Activated CD8-positive, alpha-beta memory T cell treated with anti-CD3 and anti-CD28 coated beads, Interleukin-2, amount 50 U/mL, for 1 hour (primary cell): ENCODE data around the gene FAM117A.
A peak's percentile ranks its signal among the peaks of the same experiment; 100 is the strongest.

ENCODE experiments used
- DNase-seq: peaks from one replicate; pipeline ENCODE4 v3.0.0-alpha.2; 2020; ENCODE audit errors: extremely low read depth

Gene FAM117A

DNA sequence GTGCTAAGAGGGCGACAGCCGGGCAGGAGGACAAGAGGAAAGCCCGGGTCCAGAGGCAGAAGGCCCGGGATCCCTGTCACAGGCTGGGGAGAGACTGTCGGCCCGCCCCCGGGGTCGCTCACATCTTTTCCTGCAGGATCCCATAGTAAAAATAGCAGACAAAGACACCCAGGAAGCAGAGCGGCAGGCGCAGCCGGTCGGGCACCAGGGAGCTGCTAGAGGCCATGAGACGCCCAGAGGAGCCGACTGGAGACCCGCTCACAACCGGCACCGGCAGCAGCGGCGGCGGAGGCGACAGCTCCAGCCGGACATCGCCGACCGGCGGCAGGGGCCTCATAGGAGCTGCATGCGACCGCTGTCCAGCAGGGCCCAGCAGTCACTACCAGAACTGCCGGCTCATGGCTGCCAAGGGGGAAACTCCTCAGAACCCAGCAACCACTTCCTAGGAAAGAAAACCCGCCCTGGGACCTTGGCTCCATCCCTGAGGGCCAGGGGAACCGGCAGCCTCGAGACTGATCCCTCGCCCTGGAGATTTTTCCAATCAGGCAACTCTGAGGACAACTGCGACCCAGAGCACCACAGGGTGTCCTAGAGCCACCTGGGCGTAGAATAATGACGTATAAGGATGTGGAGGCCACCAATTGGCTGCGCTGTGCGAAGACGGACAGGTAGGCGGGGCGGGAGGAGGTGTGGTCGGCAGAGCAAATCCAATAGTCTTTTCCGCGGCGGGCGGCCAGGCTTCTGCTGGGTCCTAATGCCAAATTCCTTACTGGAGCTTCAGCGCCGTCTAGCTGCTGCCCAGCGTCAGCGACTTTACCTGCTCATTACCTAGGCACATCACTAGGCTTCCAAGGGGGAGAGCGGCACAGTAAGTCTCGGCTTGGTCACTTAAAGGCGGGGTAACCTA is 56.1 kb downstream of the FAM117A start, which contains the start of gene SLC35B1:
Gene SLC35B1 (minus strand): TSS at position 357 of the 907 bp plus-strand sequence. CDS start 131 bp downstream, at position 226.
- peak; percentile 98 for DNase-seq

DNA sequence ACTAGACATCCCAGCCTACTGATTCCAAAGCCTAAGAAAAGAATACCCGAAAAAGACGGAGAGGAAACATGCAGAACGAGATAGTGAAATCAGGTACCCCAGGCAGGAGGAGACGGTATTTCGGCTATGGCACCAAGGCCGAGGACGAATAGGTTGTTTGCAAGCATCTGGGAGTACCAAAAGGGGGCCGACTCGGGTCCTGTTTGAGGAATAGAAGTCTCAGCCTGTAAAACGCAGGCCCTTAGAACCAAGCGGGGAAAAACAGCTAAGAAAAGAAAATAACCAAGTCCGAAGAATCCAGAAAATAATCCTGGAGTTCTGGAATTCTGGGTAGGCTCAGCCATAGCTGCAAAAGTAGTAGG is 56.7 kb downstream of the FAM117A start:
- no peak for DNase-seq

DNA sequence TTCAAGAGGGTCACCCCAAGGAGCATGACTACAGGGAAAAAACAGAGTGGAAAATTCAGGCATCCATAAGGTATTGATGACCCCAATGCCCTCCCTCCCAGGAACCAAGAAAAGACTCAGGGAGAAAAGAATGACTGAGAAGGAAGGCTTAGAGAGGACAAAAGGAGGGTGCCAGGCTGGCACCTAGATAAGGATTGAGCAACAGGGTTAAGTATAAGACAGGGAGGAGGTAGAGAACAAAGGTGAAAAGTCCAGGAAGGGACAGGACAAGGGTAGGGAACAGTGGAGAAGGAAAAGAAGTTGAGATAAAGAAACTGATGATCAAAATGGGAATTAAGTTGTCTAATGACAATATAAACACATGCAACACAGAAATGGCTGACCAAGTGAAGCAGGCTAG is 58.7 kb downstream of the FAM117A start:
- no peak for DNase-seq

DNA sequence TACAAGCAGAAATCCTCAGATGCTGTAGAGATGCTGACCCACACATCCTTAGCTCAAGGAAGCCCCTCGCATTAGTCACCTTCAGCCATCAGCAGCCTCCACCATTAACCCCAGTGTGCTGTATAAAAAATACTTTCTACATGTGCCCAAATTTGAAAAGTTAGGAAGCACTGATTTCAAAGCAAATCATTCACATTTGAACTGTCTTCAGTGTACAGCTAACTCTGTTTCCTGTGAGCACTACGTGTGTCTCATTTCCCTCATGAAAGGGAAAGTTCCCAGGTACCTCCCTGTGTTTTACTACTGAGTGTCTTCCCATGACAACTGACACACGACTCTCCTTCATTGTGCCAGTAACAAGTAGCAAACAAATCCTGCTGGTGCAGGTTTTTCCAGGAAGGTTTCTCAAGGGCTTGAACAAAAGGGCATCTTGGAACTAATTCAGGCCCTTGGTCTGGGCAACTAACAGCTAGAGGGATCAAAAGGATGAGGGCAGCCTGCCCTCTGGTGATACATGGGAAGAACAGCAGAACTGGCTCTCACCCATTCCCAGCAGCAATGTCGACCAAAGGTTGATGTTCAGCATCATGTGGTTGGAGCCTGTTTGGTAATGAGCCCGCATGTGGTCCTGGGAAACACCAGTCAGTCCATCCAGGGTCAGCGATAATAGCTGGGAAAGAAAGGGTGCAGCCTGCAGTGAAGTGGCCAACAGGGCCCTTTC is 60.2 kb downstream of the FAM117A start:
- no peak for DNase-seq

DNA sequence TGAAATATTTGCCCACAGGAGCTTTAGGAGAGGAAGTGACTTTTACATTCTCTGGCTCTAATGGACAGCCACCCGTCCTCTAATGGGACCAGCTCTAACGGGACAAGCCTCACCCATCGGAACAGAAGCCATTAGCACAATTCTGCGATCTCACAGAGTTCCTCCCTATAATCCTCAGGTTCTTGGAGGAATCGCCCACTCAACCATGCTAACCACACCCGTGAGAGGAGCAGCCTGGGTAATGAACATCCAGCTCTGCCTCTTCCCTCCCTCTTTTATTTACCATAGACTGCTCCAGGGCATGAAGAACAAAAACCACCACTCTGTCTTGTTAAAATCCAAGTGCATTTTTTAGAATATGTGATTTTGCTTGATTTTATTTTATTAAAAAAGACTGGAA is 63.0 kb downstream of the FAM117A start:
- DNase-seq, result no peak

DNA sequence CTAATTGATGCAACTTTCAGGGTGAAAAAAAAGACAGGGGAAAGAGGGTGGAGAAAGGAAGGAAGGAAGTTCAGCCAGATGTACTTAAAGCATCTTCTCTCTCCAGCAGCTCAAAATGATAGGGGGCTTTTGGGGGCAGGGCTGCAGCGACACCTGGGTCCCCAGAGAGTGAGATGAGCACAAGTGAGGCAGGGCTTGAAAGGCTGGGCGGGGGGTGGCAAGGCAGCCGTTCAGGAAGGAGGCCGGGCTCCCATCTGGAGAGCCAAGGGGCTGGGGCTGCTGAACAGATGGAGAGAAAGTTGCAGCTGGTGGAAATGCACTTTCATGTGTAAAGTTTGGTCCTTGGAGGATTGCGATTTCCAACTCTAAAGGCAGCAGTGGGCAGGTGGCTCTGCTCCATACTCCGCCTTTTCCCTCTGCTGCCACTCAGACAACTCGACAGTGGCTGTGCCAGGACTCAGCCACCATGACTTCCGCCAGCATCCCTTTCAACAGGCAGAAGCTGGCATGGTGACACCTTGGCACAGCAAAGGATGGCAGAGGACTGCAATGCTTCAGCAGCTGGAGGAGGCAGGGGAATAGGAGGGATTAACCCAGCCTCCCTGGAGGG is 63.9 kb downstream of the FAM117A start:
- no peak for DNase-seq

DNA sequence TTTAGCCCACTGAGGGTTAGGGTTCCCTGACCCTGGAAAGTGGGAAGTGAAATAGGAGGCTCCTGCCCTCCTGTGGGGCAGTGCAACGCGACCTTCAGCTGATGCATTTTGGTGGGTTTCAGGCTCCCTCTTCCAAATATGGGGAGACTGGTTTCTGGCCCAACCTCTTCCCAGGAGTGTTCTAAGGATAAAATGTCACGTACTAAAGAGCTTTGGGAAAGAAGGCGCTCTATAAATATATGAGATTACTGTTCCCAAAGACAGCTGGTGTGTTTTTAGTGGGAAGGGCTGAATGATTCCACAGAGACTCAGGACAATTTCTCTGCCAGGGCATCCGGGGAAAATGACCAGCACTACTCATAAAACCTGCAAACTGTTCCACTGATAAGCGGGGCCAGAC is 65.9 kb downstream of the FAM117A start:
- no peak for DNase-seq

DNA sequence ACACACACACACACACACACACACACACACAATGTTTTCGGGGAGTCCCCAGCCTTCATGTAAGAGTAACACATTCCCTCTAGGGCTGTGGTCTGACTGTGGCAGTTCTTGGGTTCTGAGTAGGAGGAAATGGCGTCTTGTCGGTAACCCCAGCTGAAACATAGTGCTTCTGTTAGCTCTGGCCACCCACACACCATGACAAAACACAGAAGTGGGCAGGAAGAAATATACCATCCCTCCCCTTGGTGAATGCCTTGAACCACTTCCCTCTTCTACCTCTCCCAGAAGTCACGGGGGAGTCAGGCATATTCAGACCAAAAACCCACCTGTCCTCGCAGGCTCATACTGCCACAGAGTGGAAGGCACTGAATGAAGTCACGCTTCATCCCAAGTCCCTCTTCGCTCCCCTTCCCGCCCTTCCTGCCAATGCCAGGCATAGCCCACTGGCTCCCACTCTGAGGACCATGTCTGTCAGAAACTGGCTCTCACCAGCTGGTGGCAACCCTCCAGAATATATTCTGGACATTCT is 67.6 kb downstream of the FAM117A start:
- DNase-seq, result peak; percentile 51

DNA sequence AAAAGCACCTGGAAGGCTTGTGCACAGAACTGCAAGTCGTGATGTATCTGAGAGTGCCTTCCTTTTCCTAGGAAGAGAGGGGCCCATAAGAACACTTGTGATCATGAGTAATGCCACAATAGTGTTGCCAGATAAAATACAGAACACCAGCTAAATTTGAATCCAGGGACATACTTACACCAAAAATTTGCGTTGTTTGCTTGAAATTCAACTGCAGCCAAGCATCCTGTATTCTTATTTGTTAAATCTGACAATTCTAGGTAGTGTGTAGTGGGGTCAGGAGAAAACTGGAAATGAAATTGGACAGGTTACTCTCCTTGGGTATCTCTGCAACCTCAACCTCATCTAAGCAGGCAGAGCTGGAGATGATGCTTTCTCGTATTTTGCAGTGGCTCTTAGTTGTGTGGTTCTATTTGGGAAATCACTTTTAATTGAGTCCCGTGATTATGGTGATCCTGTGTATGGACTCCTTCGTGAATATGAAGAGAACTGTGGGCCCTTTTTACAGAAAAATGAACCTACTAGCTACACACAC is 68.2 kb downstream of the FAM117A start:
- DNase-seq, result no peak

DNA sequence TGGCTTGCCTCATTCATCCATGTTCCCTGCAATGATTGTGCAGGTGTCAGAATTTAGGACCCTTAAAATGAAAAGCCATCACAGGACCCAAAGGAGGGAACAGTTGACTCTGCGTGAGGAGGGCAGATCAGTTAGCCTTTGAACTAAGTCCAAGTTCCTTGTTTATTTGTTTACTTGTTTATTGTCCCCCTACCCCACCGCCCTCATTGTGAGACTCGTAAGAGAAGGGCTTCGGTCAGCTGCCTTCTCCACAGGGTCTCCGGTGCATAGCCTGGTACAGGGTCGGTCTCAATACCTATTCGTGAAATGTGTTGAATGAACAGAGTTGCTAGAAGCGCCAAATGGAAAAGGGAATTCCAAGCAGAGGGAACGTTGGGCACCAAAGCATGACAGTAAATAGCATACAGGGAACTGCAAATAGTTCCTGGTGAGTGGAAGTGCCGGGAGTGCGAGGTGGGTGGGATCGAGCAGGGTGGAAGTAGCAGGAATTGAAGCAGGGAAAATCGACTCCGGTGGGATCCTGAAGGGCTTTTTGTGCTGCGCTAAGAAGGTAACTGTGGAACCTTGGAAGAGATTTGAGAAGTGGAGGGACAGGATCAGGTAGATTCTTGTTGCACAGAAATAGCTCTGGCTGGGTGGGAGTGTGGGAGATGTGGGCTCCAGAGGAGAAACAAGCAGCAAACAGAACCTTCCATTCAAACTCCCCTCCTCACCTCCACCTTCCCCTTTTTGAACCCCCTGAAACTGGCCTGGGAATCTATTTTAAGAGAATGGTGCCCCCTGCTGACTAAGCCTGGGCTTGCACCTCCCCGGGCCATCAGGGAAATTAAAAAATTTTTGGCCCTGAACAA is 68.9 kb downstream of the FAM117A start:
- no peak for DNase-seq

DNA sequence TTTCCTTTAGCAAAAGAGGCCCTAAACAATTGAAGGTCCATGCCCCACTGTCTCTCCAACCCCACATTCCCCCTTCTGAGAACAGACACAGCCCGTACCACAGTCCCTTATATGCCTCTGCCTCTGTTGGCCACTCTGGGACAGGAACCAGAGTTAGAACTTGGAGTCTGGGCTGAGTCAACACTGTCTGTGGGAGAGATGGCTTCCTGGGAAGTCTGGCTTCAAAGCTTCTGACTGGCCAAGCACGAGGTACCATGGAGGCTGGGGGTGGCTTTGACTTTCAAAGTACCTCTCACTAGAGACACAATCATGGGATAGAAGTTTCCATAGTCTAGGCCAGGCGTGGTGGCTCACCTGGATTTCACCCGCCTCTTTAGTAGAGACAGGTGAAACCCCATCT is 71.2 kb downstream of the FAM117A start:
- DNase-seq, result no peak

DNA sequence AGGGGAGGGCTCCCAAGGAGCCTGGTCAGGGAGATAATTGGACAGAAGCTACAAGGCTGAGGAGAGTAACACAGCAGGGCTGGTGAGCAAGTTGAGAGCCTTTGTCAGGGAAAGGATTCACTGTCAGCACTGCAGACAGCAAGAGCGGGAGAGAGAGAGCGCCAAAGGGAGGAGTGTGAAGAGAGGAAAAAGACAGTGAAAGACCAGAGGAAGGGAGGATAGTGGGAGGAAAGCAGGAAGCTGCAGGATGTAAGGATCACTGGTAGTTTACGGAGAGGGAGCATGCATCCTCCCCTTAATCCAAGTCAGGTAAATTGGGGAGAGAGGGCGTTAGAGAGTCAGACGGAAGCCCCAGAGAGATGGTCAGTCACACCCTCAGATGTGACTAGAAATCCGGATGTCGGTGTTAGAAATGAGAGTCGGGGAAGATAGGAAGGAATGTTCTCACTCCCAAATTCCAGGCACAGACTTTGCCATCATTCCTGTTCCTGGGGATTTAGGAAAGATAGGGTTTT is 72.2 kb downstream of the FAM117A start:
- no peak for DNase-seq

DNA sequence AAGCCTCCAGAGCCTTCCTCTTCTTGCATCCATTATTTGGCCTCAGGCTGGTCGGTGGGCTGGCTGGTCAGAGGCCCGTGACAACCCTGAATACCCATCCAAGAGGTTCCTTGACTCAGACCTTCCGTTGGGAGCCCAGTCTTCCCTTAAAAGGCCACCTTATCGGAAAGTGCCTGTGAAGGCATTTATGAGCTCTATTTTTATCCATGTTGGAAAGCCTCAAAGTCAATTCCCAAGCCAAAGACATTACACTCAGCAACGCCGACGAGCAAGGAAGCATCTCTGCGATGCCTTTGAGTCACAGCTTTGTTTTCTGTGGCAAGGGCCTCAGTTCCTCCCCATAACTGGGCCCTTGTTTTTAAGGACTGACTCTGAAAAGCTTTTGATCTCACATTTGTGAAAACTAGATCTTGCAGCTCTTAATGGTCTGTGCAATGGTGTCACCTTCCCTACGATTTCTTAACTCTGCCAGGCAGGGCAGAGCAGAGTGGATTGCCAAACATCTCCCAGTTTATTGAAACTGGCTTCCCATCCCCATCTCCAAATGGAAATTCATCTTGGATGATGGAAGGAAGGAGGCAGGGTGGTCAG is 72.8 kb downstream of the FAM117A start:
- no peak for DNase-seq

DNA sequence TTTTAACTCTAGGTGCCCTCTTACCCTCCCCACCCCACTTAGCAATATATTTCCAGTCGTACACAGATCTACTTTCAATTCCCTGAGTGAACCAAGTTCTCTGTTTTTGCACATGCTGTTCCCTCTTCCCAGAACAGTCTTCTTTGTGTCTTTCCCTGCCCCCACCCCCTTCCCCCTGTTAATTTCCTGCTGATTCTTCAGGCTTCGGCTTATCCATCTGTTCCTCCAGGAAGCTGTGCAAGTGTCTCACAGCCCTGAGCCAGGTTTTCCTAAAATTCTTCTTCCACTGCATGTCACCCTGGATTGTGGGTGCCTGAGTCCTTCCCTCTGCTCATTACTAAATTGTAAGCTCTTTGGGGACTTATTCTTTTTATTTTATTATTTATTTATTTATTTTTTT is 73.7 kb downstream of the FAM117A start:
- no peak for DNase-seq

DNA sequence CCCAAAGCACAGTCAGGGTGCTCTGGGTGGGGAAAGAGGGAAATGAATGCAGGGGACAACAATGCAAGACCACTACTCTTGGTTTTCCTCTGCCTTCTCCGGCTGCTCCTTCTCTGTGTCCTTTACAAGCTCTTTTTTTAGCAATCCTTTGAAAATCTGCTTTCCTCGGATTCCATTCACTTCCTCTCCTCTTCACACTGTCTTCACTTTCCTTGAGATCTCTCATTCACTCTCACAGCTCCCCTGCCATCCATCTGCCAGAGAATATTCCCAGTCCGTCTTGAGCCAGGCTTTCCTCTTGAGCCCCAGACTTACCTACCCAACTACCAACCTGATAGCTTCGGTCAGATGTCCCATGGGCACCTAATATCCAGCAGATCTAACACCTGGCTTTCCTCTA is 75.1 kb downstream of the FAM117A start:
- no peak for DNase-seq

DNA sequence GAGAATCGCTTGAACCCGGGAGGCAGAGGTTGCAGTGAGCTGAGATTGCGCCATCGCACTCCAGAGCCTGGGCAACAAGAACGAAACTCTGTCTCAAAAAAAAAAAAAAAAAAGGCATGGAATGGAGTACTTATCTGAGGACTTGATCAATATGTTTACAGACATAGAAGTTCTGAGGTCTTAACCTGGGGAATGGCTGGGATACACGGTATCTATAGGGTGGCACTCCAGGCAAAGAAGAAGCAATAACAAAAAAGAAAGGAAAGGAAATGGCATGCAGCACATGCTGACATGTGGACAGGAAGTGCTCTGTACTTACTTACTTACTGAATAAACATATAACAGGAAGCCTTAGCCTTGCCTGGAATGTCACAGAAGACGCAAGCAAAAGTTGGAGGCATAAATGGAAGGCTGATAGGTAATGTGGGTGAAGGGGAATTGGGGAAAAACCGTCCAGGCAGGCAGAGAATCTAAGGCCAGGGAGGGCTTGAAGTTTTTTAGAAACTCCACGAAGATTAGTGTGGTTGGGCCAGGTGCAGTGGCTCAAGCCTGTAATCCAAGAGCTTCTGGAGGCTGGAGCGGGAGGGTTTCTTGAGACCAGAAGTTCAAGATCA is 75.9 kb downstream of the FAM117A start:
- no peak for DNase-seq

DNA sequence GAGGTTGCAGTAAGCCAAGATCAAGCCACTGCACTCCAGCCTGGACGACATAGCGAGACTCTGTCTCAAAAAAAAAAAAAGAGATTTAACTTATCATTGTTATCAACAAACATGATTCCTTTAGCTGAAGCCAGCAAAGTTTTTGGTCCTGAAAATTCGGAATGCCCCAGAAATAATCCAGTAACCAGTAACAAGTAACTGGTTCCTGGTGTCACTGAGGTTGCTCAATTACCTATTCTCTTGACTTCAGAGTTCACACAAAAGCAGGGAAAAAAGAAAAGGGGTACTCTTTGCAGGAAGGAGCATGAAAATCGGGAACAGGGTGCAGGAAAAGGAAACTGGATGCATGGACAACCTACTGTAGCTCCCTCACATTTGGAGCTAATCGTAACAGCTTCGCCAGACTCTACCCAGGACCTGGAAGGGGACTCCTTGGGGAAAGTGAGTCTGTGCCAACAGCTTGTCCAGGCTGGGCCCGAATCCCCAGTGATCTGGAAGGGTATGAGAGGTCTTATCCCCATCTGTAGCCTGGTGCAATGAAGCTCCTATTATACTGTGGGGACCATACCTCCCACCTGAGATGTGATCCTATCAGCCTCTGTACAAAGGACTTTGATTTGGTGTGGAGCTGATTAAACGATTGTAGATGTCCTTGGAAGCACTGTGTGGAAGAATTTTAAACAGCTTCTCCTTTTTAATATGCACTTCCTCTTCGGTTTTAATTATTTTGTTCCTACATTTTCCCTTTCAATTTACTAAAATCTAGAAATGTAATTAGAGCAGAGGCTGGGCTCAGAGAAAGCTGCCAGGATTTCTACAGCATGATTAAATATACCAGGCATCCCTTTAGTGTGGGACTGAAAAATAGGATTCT is 82.6 kb downstream of the FAM117A start:
- DNase-seq, result no peak

DNA sequence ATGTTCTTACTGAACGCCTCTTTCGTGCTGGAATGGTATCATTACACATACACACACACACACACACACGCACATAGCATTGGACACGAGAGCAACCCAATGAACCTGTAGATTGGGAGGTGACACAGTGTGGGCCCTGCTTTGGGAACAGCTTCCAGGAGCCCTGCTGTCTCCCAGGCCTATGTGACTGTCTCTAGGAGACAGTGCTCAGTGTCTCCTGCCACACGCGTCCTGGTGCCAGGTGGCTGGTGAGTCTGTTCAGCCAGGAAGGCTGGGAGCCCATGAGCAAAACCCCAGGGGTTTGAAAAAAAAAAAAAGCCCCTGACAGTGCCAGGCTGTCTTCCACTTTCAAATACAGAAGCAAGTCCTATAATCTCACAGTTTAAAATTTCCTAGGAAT is 83.6 kb downstream of the FAM117A start:
- no peak for DNase-seq
